Neural cell (in vitro differentiated cells): ENCODE results near the gene TMCO4. TPM values are rescaled to one million over a fixed set of nuclear protein-coding genes. Genes with fewer than 3 reads are reported as not detected.

Experiments used
- H2AFZ ChIP-seq: fragments of 200-600, 300-800 bp; sonication (generic), shearing (Covaris generic); 2 replicates; pipeline ENCODE4 v1.6.0; 2014; ENCODE audit warnings: low read depth, mild to moderate bottlenecking, antibody characterized with exemption, low read length, moderate library complexity
- H3F3A ChIP-seq: fragments of 200-600 bp; shearing (Covaris generic); 2 replicates; pipeline ENCODE4 v1.6.1; 2016; ENCODE audit warnings: mild to moderate bottlenecking, moderate library complexity, mixed read lengths, antibody characterized with exemption, low read length; ENCODE audit not compliant: insufficient read depth, poor library complexity, severe bottlenecking
- H3K27ac ChIP-seq: fragments of 200-600, 300-800 bp; sonication (generic), shearing (Covaris generic); 2 replicates; pipeline ENCODE4 v1.5.1; 2014; ENCODE audit warnings: mild to moderate bottlenecking, low read length, moderate library complexity
- H3K27me3 ChIP-seq: fragments of 300-800, 200-600 bp; sonication (generic), shearing (Covaris generic); 2 replicates; pipeline ENCODE4 v1.6.0; 2014; ENCODE audit warnings: mild to moderate bottlenecking, low read depth, low read length, moderate library complexity; ENCODE audit not compliant: insufficient read depth
- H3K36me3 ChIP-seq: fragments of 300-800, 200-600 bp; sonication (generic), shearing (Covaris generic); 2 replicates; pipeline ENCODE4 v1.5.1; 2014; ENCODE audit warnings: mild to moderate bottlenecking, antibody characterized with exemption, low read length, moderate library complexity; ENCODE audit not compliant: insufficient read depth
- H3K4me2 ChIP-seq: fragments of 300-800, 200-600 bp; sonication (generic), shearing (Covaris generic); 2 replicates; pipeline ENCODE4 v1.6.0; 2014; ENCODE audit warnings: mild to moderate bottlenecking, low read length
- H3K4me3 ChIP-seq: fragments of 300-800, 200-600 bp; sonication (generic), shearing (Covaris generic); 2 replicates; pipeline ENCODE4 v1.5.1; 2014; ENCODE audit warnings: mild to moderate bottlenecking, low read length, moderate library complexity
- H3K79me2 ChIP-seq: fragments of 200-600 bp; shearing (Covaris generic); replicated peaks from 2 replicates; pipeline ENCODE4 v1.6.0; 2014; ENCODE audit warnings: mild to moderate bottlenecking, low read length, moderate library complexity; ENCODE audit not compliant: insufficient read depth
- H3K9ac ChIP-seq: fragments of 300-800, 200-600 bp; sonication (generic), shearing (Covaris generic); 2 replicates; pipeline ENCODE4 v1.6.1; 2016; ENCODE audit warnings: mild to moderate bottlenecking, low read length, mixed read lengths
- H3K9me2 ChIP-seq: fragments of 200-600 bp; shearing (Covaris generic); 2 replicates; pipeline ENCODE4 v1.6.1; 2016; ENCODE audit warnings: mild to moderate bottlenecking, low read length, mixed read lengths; ENCODE audit not compliant: insufficient read depth
- H3K9me3 ChIP-seq: fragments of 200-600, 300-800 bp; sonication (generic), shearing (Covaris generic); 2 replicates; pipeline ENCODE4 v1.6.1; 2016; ENCODE audit warnings: mild to moderate bottlenecking, mixed run types, low read length, moderate library complexity, mixed read lengths
- H4K20me1 ChIP-seq: fragments of 200-600 bp; shearing (Covaris generic); 2 replicates; pipeline ENCODE4 v1.6.1; 2016; ENCODE audit warnings: mild to moderate bottlenecking, mixed run types; ENCODE audit not compliant: insufficient read depth
- EP300 ChIP-seq: fragments of 450-650 bp; conservative IDR thresholded peaks from 2 replicates; pipeline ENCODE4 v1.6.1; 2014; ENCODE audit warnings: antibody characterized with exemption, mild to moderate bottlenecking, moderate library complexity; ENCODE audit not compliant: poor library complexity, severe bottlenecking
- EZH2 ChIP-seq: fragments of 200-600, 300-800 bp; shearing (Covaris generic), sonication (generic); IDR thresholded peaks from 2 replicates; pipeline ENCODE4 v1.6.1; 2014; ENCODE audit warnings: antibody characterized with exemption, low read length, borderline replicate concordance, mild to moderate bottlenecking; ENCODE audit not compliant: insufficient read depth, poor library complexity, severe bottlenecking
- MXI1 ChIP-seq: fragments of 450-650 bp; conservative IDR thresholded peaks from 2 replicates; pipeline ENCODE4 v1.6.1; 2014; ENCODE audit warnings: antibody characterized with exemption, mild to moderate bottlenecking; ENCODE audit not compliant: poor library complexity, severe bottlenecking
- POLR2AphosphoS5 ChIP-seq: IDR thresholded peaks from 2 replicates; pipeline ENCODE4 v1.6.1; 2012
- RAD21 ChIP-seq: fragments of 450-650 bp; conservative IDR thresholded peaks from 2 replicates; pipeline ENCODE4 v1.6.1; 2014; ENCODE audit warnings: antibody characterized with exemption, mild to moderate bottlenecking, moderate library complexity
- SMC3 ChIP-seq: fragments of 450-650 bp; conservative IDR thresholded peaks from 2 replicates; pipeline ENCODE4 v1.6.1; 2014; ENCODE audit warnings: antibody characterized with exemption, mild to moderate bottlenecking, moderate library complexity; ENCODE audit not compliant: poor library complexity
- TAF1 ChIP-seq: IDR thresholded peaks from 2 replicates; pipeline ENCODE4 v1.6.1; 2012; ENCODE audit warnings: low read depth
- polyA plus RNA-seq: library from polyadenylated mRNA; depleted of rRNA; stranded (reverse); fragments of >200 nt; gene quantifications from 2 replicates; pipeline ENCODE4 v1.2.3, GENCODE V29; 2014
- TF ChIP-seq, protein P1 (sequence below): fragments of 450-650 bp; IDR thresholded peaks from 2 replicates; pipeline ENCODE4 v1.5.1; 2014; ENCODE audit warnings: antibody characterized with exemption, mild to moderate bottlenecking, moderate library complexity; ENCODE audit not compliant: poor library complexity, severe bottlenecking
- TF ChIP-seq, protein P2 (sequence below): IDR thresholded peaks from 2 replicates; pipeline ENCODE4 v1.6.1; 2012; ENCODE audit warnings: borderline replicate concordance

TMCO4 gene
- polyA plus RNA-seq, 1 donor from 2014 or later, result not detected

DNA sequence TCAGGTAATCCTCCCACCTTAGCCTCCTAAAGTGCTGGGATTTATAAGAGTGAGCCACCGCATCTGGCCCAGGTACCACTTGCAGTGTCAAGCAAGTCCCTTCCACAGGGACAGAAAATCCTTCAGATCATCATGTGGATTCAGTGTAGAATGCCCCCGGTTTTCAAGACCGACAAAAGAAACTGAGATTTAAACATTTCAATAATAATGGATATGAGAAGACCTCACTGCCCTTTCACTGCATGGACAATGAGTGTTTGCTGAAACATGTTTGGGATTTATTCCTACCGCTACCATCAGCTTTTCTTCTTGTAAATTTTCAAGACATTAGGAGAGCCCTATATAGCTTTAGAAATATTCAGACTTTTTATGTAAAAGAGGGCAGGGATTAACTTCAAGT lies 93.6 kb downstream of the TMCO4 start:
- no peaks in the 10 kb centered on the region for H3F3A ChIP-seq
- no peaks in the 10 kb centered on the region for H3K9me3 ChIP-seq
- no peak overlapping the region for H2AFZ ChIP-seq
- H3K36me3 ChIP-seq, result no peaks in the 10 kb centered on the region
- no peak overlapping the region for H3K9ac ChIP-seq
- no peaks in the 10 kb centered on the region for H3K27me3 ChIP-seq
- no peak overlapping the region for H3K4me3 ChIP-seq
- no peaks in the 10 kb centered on the region for H3K9me2 ChIP-seq
- TF ChIP-seq EP300, result no peak
- no peaks in the 10 kb centered on the region for H4K20me1 ChIP-seq
- H3K79me2 ChIP-seq, result no peaks in the 10 kb centered on the region
- H3K27ac ChIP-seq, result no peak overlapping the region
- H3K4me2 ChIP-seq, result no peak overlapping the region

DNA sequence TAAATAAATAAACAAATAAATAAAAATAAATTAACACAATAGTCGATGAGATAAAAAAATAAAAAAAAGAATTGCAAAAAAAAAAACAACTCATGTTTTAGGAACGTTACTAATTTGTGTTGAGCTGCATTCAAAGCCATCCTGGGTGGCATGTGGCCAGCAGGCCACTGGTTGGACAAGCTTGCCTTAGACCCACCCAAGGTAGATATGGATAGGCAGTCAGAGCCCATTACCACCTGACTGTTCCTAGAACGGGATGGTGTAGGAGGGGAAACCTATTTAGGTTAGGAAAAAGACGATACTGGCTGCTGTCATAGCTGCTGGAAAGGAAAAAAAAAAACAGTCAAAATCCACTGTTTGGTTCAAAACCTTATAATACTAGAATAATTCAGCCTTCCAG lies 94.3 kb downstream of the TMCO4 start:
- H3K27ac ChIP-seq, result no peak overlapping the region
- H3K9ac ChIP-seq, result no peak overlapping the region
- no peak for TF ChIP-seq EZH2
- TF ChIP-seq MXI1, result no peak
- no peak for TF ChIP-seq RAD21
- no peak for TF ChIP-seq EP300
- TF ChIP-seq, protein P1, sequence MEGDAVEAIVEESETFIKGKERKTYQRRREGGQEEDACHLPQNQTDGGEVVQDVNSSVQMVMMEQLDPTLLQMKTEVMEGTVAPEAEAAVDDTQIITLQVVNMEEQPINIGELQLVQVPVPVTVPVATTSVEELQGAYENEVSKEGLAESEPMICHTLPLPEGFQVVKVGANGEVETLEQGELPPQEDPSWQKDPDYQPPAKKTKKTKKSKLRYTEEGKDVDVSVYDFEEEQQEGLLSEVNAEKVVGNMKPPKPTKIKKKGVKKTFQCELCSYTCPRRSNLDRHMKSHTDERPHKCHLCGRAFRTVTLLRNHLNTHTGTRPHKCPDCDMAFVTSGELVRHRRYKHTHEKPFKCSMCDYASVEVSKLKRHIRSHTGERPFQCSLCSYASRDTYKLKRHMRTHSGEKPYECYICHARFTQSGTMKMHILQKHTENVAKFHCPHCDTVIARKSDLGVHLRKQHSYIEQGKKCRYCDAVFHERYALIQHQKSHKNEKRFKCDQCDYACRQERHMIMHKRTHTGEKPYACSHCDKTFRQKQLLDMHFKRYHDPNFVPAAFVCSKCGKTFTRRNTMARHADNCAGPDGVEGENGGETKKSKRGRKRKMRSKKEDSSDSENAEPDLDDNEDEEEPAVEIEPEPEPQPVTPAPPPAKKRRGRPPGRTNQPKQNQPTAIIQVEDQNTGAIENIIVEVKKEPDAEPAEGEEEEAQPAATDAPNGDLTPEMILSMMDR, result no peak
- H3K9me3 ChIP-seq, result no peaks in the 10 kb centered on the region
- H2AFZ ChIP-seq, result no peak overlapping the region
- no peaks in the 10 kb centered on the region for H3F3A ChIP-seq
- H3K27me3 ChIP-seq, result no peaks in the 10 kb centered on the region
- H3K4me2 ChIP-seq, result no peak overlapping the region
- no peak overlapping the region for H3K4me3 ChIP-seq
- no peaks in the 10 kb centered on the region for H3K79me2 ChIP-seq
- no peaks in the 10 kb centered on the region for H3K9me2 ChIP-seq
- H3K36me3 ChIP-seq, result no peaks in the 10 kb centered on the region
- no peaks in the 10 kb centered on the region for H4K20me1 ChIP-seq

DNA sequence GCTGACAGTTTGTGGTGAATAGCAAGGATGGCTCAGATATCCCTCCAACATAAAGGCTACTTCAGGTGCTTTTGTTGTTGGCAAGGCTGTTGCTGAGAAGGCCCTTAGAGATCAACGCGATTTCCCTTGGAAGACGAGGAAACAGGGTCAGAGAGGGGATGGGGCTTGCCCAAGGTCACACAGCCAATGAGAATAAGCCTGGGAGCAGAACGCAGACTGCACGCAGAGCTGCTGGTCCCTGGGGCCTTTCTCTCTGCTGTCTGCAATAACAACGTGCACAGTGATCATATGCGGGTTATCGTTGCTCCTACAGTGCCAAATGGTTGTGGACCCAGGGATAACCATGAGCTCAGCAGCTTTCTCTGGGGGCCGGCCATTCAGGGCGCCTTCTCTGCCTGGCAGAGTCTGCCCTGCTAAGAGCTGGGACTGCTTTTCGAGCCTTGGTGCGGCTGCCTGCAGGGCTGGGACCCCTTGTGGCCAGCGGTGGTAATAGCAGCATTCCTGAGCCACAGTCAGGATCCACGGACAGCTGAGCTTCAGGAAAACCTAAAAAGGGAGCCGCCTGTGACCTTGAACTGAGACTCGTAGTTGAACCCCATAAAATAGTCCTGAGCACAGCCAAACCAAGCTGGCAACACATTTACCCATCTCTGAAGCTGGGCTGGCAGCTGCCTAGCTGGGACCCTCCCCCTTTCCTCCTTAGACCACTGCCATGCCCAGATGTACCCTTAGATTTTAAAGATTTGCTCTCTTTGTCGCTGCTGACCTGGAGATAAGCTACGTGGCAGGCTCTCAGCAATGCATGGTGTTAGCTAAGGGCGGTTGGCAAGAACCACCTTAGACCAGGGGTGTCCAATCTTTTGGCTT lies 95.2 kb downstream of the TMCO4 start:
- Histone ChIP-seq H3K4me2 (no peak overlapping the region), H3K4me3 (peak overlapping the region; percentile 45), H3K9me2 (no peaks in the 10 kb centered on the region), H3K27me3 (no peaks in the 10 kb centered on the region), H2AFZ (no peak overlapping the region), H3K36me3 (no peaks in the 10 kb centered on the region), H4K20me1 (no peaks in the 10 kb centered on the region), H3F3A (no peaks in the 10 kb centered on the region), H3K9ac (peak overlapping the region; percentile 27), H3K27ac (no peak overlapping the region), H3K9me3 (no peaks in the 10 kb centered on the region), H3K79me2 (no peaks in the 10 kb centered on the region)
- no peak for TF ChIP-seq POLR2AphosphoS5
- TF ChIP-seq RAD21, result peak; percentile 73
- TF ChIP-seq, protein P1, result peak; percentile 93
- no peak for TF ChIP-seq EP300
- TF ChIP-seq SMC3, result peak; percentile 81
- TF ChIP-seq TAF1, result no peak
- TF ChIP-seq, protein P2, sequence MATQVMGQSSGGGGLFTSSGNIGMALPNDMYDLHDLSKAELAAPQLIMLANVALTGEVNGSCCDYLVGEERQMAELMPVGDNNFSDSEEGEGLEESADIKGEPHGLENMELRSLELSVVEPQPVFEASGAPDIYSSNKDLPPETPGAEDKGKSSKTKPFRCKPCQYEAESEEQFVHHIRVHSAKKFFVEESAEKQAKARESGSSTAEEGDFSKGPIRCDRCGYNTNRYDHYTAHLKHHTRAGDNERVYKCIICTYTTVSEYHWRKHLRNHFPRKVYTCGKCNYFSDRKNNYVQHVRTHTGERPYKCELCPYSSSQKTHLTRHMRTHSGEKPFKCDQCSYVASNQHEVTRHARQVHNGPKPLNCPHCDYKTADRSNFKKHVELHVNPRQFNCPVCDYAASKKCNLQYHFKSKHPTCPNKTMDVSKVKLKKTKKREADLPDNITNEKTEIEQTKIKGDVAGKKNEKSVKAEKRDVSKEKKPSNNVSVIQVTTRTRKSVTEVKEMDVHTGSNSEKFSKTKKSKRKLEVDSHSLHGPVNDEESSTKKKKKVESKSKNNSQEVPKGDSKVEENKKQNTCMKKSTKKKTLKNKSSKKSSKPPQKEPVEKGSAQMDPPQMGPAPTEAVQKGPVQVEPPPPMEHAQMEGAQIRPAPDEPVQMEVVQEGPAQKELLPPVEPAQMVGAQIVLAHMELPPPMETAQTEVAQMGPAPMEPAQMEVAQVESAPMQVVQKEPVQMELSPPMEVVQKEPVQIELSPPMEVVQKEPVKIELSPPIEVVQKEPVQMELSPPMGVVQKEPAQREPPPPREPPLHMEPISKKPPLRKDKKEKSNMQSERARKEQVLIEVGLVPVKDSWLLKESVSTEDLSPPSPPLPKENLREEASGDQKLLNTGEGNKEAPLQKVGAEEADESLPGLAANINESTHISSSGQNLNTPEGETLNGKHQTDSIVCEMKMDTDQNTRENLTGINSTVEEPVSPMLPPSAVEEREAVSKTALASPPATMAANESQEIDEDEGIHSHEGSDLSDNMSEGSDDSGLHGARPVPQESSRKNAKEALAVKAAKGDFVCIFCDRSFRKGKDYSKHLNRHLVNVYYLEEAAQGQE, result no peak
- no peak for TF ChIP-seq EZH2
